ENCODE results near the gene GSTM4. TPM values are rescaled to one million over a fixed set of nuclear protein-coding genes. Genes with fewer than 3 reads are reported as not detected.
"Not testable (repeated sequence)": the region's sequence is repeated elsewhere in the genome, so short reads cannot be mapped to it uniquely, and the experiment has no call there.

The GSTM4 gene
- polyA plus RNA-seq, 1 donor from 2014 or later: 0.71 TPM

DNA sequence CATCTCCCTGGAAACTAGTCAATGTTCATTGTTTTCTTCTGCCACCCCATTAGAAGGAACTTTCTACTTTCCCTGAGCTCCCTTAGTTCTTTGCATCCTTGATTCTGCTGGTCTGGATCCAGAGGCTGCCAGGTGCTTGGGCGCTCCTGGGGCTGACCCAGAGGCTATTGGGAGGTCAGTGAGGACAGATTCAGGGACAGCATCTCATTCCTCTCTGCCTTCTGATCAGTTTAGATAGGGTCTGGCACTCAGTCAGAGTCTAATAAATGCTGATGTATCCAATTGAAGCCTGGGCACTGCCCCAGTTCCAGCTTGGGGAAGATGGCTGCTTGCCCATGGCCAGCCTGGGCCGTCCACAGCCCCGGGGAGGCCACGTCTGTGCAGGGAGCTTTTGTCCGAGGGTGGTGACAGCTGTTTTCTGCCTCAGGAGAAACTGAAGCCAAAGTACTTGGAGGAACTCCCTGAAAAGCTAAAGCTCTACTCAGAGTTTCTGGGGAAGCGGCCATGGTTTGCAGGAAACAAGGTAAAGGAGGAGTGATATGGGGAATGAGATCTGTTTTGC lies 34.0 kb downstream of the GSTM4 start:
- Histone ChIP-seq H3F3A (ENCODE audit: insufficient read depth, low read length, poor library complexity, severe bottlenecking) (no peaks in the 10 kb centered on the region), H4K20me1 (ENCODE audit: insufficient read depth) (no peaks in the 10 kb centered on the region), H3K9me2 (ENCODE audit: insufficient read depth, low read length) (no peaks in the 10 kb centered on the region), H3K27ac (ENCODE audit: low read length) (no peak overlapping the region), H3K4me3 (ENCODE audit: low read length) (no peak overlapping the region), H3K4me2 (ENCODE audit: low read length) (no peak overlapping the region), H3K79me2 (replicated peaks; ENCODE audit: insufficient read depth, low read length) (no peaks in the 10 kb centered on the region), H3K27me3 (ENCODE audit: insufficient read depth, low read depth, low read length) (no peaks in the 10 kb centered on the region), H2AFZ (ENCODE audit: low read depth, low read length) (no peak overlapping the region), H3K9me3 (ENCODE audit: low read length) (no peaks in the 10 kb centered on the region), H3K9ac (ENCODE audit: low read length) (no peak overlapping the region), H3K36me3 (ENCODE audit: insufficient read depth, low read length) (no peaks in the 10 kb centered on the region)
- TF ChIP-seq EP300 (conservative IDR thresholded peaks at IDR 0.05; ENCODE audit: poor library complexity, severe bottlenecking) (no peak), POLR2AphosphoS5 (IDR thresholded peaks at IDR 0.05) (no peak), SMC3 (conservative IDR thresholded peaks at IDR 0.05; ENCODE audit: poor library complexity) (no peak), MXI1 (conservative IDR thresholded peaks at IDR 0.05; ENCODE audit: poor library complexity, severe bottlenecking) (no peak), EZH2 (IDR thresholded peaks at IDR 0.05; ENCODE audit: borderline replicate concordance, insufficient read depth, low read length, poor library complexity, severe bottlenecking) (no peak), RAD21 (conservative IDR thresholded peaks at IDR 0.05) (no peak), TAF1 (IDR thresholded peaks at IDR 0.05; ENCODE audit: low read depth) (no peak)
- TF ChIP-seq, protein P1, sequence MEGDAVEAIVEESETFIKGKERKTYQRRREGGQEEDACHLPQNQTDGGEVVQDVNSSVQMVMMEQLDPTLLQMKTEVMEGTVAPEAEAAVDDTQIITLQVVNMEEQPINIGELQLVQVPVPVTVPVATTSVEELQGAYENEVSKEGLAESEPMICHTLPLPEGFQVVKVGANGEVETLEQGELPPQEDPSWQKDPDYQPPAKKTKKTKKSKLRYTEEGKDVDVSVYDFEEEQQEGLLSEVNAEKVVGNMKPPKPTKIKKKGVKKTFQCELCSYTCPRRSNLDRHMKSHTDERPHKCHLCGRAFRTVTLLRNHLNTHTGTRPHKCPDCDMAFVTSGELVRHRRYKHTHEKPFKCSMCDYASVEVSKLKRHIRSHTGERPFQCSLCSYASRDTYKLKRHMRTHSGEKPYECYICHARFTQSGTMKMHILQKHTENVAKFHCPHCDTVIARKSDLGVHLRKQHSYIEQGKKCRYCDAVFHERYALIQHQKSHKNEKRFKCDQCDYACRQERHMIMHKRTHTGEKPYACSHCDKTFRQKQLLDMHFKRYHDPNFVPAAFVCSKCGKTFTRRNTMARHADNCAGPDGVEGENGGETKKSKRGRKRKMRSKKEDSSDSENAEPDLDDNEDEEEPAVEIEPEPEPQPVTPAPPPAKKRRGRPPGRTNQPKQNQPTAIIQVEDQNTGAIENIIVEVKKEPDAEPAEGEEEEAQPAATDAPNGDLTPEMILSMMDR (IDR thresholded peaks at IDR 0.05; ENCODE audit: poor library complexity, severe bottlenecking): no peak
- TF ChIP-seq, protein P2, sequence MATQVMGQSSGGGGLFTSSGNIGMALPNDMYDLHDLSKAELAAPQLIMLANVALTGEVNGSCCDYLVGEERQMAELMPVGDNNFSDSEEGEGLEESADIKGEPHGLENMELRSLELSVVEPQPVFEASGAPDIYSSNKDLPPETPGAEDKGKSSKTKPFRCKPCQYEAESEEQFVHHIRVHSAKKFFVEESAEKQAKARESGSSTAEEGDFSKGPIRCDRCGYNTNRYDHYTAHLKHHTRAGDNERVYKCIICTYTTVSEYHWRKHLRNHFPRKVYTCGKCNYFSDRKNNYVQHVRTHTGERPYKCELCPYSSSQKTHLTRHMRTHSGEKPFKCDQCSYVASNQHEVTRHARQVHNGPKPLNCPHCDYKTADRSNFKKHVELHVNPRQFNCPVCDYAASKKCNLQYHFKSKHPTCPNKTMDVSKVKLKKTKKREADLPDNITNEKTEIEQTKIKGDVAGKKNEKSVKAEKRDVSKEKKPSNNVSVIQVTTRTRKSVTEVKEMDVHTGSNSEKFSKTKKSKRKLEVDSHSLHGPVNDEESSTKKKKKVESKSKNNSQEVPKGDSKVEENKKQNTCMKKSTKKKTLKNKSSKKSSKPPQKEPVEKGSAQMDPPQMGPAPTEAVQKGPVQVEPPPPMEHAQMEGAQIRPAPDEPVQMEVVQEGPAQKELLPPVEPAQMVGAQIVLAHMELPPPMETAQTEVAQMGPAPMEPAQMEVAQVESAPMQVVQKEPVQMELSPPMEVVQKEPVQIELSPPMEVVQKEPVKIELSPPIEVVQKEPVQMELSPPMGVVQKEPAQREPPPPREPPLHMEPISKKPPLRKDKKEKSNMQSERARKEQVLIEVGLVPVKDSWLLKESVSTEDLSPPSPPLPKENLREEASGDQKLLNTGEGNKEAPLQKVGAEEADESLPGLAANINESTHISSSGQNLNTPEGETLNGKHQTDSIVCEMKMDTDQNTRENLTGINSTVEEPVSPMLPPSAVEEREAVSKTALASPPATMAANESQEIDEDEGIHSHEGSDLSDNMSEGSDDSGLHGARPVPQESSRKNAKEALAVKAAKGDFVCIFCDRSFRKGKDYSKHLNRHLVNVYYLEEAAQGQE (IDR thresholded peaks at IDR 0.05; ENCODE audit: borderline replicate concordance): no peak

DNA sequence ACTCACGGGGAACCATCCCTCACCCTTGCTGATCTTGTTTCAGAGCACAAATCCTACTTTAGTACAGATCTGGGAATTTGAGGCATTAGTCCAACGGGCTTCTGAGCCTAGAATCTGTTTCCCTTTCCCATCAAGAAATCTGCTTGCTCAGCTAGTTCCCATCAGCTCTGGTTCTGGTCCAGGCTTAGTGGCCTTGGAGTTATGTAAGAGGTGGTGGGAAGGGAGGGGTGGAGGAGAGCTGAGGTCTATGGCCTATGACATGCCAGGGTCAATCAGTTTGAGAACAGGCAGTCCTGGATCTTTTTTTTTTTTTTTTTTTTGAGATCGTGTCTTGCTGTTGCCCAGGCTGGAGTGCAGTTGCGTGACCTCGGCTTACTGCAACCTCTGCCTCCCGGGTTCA lies 35.9 kb downstream of the GSTM4 start:
- H2AFZ ChIP-seq (ENCODE audit: low read depth, low read length): no peak overlapping the region
- no peaks in the 10 kb centered on the region for H3F3A ChIP-seq (ENCODE audit: insufficient read depth, low read length, poor library complexity, severe bottlenecking)
- H4K20me1 ChIP-seq (ENCODE audit: insufficient read depth): no peaks in the 10 kb centered on the region
- TF ChIP-seq SMC3 (conservative IDR thresholded peaks at IDR 0.05; ENCODE audit: poor library complexity): no peak
- no peak for TF ChIP-seq RAD21 (conservative IDR thresholded peaks at IDR 0.05)
- no peak for TF ChIP-seq POLR2AphosphoS5 (IDR thresholded peaks at IDR 0.05)
- TF ChIP-seq TAF1 (IDR thresholded peaks at IDR 0.05; ENCODE audit: low read depth): no peak
- no peak for TF ChIP-seq EZH2 (IDR thresholded peaks at IDR 0.05; ENCODE audit: borderline replicate concordance, insufficient read depth, low read length, poor library complexity, severe bottlenecking)
- TF ChIP-seq, protein P1 (IDR thresholded peaks at IDR 0.05; ENCODE audit: poor library complexity, severe bottlenecking): no peak
- TF ChIP-seq, protein P2 (IDR thresholded peaks at IDR 0.05; ENCODE audit: borderline replicate concordance): no peak
- TF ChIP-seq EP300 (conservative IDR thresholded peaks at IDR 0.05; ENCODE audit: poor library complexity, severe bottlenecking): no peak
- no peak for TF ChIP-seq MXI1 (conservative IDR thresholded peaks at IDR 0.05; ENCODE audit: poor library complexity, severe bottlenecking)
- H3K9ac ChIP-seq (ENCODE audit: low read length): no peak overlapping the region
- H3K4me2 ChIP-seq (ENCODE audit: low read length): no peak overlapping the region
- no peaks in the 10 kb centered on the region for H3K79me2 ChIP-seq (replicated peaks; ENCODE audit: insufficient read depth, low read length)
- no peak overlapping the region for H3K27ac ChIP-seq (ENCODE audit: low read length)
- H3K27me3 ChIP-seq (ENCODE audit: insufficient read depth, low read depth, low read length): no peaks in the 10 kb centered on the region
- no peak overlapping the region for H3K4me3 ChIP-seq (ENCODE audit: low read length)
- no peaks in the 10 kb centered on the region for H3K9me3 ChIP-seq (ENCODE audit: low read length)
- H3K9me2 ChIP-seq (ENCODE audit: insufficient read depth, low read length): no peaks in the 10 kb centered on the region
- no peaks in the 10 kb centered on the region for H3K36me3 ChIP-seq (ENCODE audit: insufficient read depth, low read length)

DNA sequence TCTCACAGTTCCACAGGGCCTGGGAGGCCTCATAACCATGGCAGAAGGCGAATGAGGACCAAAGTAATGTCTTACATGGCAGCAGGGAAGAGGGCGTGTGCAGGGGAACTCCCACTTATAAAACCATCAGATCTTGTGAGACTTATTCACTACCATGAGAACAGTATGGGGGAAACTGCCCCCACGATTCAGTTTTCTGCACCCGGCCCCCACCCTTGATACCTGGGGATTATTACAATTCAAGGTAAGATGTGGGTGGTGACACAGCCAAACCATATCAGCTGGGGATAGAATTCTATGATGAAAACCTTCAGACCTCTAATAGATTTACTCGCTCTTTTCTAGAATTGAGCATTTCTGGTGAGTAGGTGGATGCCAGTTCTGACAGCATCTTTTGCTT lies 38.5 kb downstream of the GSTM4 start:
- H3K27ac ChIP-seq (ENCODE audit: low read length); H4K20me1 ChIP-seq (ENCODE audit: insufficient read depth); H2AFZ ChIP-seq (ENCODE audit: low read depth, low read length); H3K9me3 ChIP-seq (ENCODE audit: low read length); H3F3A ChIP-seq (ENCODE audit: insufficient read depth, low read length, poor library complexity, severe bottlenecking); H3K79me2 ChIP-seq (replicated peaks; ENCODE audit: insufficient read depth, low read length); H3K27me3 ChIP-seq (ENCODE audit: insufficient read depth, low read depth, low read length); H3K4me2 ChIP-seq (ENCODE audit: low read length); H3K9ac ChIP-seq (ENCODE audit: low read length); H3K36me3 ChIP-seq (ENCODE audit: insufficient read depth, low read length); H3K9me2 ChIP-seq (ENCODE audit: insufficient read depth, low read length); H3K4me3 ChIP-seq (ENCODE audit: low read length): not testable (repeated sequence)
